Stimulated activated effector memory CD8-positive, alpha-beta T cell treated with anti-CD3 and anti-CD28 coated beads, Interleukin-12 subunit alpha, Interleukin-12 subunit beta, amount 100 ng/mL, for 72 hours (primary cell): Measurements from ENCODE around the gene MACROD2.

Experiments
- ATAC-seq: fragments of 150-1000 bp; cut with Tn5 transposase; 2 replicates; pipeline ENCODE4 v1.10.0; 2021
- DNase-seq, 2 donors: peaks; one replicate each; pipeline ENCODE4 v3.0.0; 2021 to 2022; ENCODE audit warnings: low spot score in 2 of 2
- H3K27ac Mint-ChIP-seq: one replicate; pipeline ENCODE4 v1.8.0; 2022; ENCODE audit warnings: mild to moderate bottlenecking, mixed read lengths
- H3K36me3 Mint-ChIP-seq: one replicate; pipeline ENCODE4 v1.8.0; 2022; ENCODE audit warnings: mild to moderate bottlenecking, mixed read lengths
- H3K4me1 Mint-ChIP-seq: one replicate; pipeline ENCODE4 v1.8.0; 2022; ENCODE audit warnings: mixed read lengths
- H3K4me3 Mint-ChIP-seq: one replicate; pipeline ENCODE4 v1.8.0; 2022; ENCODE audit warnings: mild to moderate bottlenecking, mixed read lengths
- H3K9me3 Mint-ChIP-seq: one replicate; pipeline ENCODE4 v1.8.0; 2022; ENCODE audit warnings: mixed read lengths

MACROD2 gene

DNA sequence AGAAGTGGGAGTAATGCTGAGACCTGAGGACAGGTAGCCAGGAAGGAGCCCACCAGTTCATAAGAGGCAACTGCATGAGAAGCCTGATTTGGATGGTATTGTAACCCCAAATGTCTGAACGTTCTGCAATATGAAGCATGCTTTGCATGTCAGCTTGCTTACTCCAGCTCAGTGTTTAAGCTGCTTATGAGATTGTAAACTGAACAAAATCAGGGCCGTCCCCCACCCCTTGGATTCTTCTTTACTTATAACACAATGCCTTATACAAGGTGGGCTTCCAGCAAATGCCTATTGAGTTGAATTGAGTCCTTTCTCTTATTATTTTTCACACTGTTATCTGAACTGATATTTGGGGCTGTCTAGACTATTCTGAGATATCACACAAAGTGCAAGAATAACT lies 1816.6 kb downstream of the MACROD2 start:
- Mint-ChIP-seq H3K4me1 (no peaks in the 10 kb centered on the region), H3K27ac (no peak overlapping the region), H3K36me3 (no peaks in the 10 kb centered on the region), H3K4me3 (no peak overlapping the region), H3K9me3 (peaks cover 21% of the 10 kb centered on the region)
- ATAC-seq, result no peak
- DNase-seq, result no peak

DNA sequence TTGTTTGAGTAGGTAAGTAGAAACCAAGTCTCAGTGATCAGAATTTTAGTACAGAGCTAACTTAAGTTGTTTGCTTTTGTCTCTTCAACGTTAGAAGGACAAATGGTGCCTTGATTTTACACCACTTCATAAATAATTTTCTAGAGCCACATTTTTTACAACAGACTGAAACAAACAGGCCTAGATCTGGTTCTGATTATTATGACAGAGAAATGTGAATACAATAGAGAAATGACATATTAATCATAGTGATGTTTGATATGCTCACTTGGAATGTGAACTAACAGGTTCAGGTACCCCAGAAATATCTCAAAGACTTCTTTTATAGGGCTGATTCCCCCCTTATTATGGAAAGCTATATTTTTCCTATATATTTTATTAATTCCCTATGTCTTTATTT lies 1817.4 kb downstream of the MACROD2 start:
- Mint-ChIP-seq H3K36me3 (no peaks in the 10 kb centered on the region), H3K27ac (no peak overlapping the region), H3K9me3 (peaks cover 22% of the 10 kb centered on the region), H3K4me1 (no peaks in the 10 kb centered on the region), H3K4me3 (no peak overlapping the region)
- DNase-seq, result no peak
- ATAC-seq, result no peak

DNA sequence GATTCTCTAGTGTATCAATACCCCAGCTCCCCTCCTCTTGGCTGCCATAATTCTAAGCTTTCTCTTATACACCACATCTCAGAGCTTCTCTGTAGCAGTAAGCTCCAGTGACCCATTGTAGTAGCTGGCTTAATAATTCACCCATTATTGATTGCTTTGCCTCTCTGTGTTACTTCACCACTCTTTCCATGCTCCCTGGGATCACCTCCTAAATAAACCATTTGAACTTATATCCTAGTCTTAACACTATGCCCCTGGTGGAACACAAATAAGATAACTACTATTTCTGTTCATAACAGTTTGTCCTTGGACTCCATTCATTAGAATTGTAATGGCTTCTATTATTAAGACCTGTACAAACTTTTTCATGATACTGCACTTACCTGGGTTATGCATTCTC lies 1819.0 kb downstream of the MACROD2 start:
- Mint-ChIP-seq H3K9me3 (peaks cover 20% of the 10 kb centered on the region), H3K4me1 (no peaks in the 10 kb centered on the region), H3K4me3 (no peak overlapping the region), H3K36me3 (no peaks in the 10 kb centered on the region), H3K27ac (no peak overlapping the region)
- no peak for DNase-seq
- no peak for ATAC-seq

DNA sequence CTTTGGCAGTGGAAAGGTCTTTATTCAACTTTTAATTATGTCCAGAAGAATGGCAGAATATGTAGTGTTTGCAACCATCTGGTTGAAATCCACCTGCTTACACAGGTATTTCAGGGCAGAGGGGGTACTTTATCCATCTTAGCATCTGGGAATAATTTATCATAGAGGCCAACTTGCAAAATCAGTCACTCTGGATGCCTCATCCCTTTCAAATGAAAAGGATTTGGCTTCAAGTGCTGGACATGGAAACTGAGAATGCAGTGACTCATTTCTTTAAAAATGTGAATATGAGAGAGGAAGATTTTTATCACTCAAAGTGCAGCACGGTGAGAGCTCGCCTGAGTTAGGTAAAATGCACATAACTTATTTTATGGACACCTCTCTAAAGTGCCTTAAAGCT lies 1819.6 kb downstream of the MACROD2 start:
- no peaks in the 10 kb centered on the region for H3K36me3 Mint-ChIP-seq
- H3K27ac Mint-ChIP-seq, result no peak overlapping the region
- no peak overlapping the region for H3K4me3 Mint-ChIP-seq
- no peak for ATAC-seq
- H3K9me3 Mint-ChIP-seq, result peaks cover 20% of the 10 kb centered on the region
- DNase-seq, result no peak
- H3K4me1 Mint-ChIP-seq, result no peaks in the 10 kb centered on the region

DNA sequence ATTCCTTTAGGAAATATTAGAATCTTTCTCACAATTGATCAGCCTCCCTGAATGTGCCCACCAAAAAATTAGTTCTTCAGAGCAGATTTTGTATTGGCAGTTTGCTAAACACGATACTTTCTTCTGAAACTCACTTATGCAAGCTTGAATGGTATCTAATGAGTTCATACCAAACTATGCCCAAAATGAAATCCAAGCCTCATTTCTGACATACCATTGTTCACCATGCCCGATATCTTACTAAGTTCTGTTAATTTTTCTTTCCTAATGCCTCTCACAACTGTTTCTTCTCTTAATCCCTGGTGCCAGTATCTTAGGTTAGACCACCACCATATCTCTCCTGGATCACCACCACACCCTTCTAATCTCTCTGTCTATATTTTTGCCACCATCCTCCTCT lies 1822.0 kb downstream of the MACROD2 start:
- H3K36me3 Mint-ChIP-seq, result no peaks in the 10 kb centered on the region
- ATAC-seq (no peak), DNase-seq (no peak)
- no peak overlapping the region for H3K27ac Mint-ChIP-seq
- H3K4me3 Mint-ChIP-seq, result no peak overlapping the region
- peaks cover 16% of the 10 kb centered on the region for H3K9me3 Mint-ChIP-seq
- H3K4me1 Mint-ChIP-seq, result no peaks in the 10 kb centered on the region

DNA sequence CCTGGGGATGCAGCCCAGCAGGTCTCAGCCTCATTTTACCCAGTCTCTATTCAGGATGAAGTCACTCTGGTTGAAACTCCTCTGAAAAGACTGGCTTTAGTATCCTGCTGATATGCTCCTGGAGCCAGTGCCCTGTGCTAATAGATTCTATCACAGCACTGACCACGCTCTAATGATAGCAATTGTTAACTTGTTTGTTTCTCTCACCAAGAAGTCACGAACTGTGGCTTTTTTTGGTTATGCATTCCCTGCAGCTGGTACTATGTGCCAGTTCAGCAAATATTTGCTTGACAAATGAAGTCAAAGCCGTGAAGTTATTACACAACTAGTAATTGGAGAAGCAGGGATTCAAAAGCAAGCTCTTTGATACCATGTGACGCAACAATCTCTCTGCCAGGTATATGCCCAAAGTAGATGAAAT lies 1823.3 kb downstream of the MACROD2 start:
- no peak overlapping the region for H3K4me3 Mint-ChIP-seq
- no peaks in the 10 kb centered on the region for H3K36me3 Mint-ChIP-seq
- no peak for ATAC-seq
- no peak overlapping the region for H3K27ac Mint-ChIP-seq
- no peak for DNase-seq
- H3K4me1 Mint-ChIP-seq, result no peaks in the 10 kb centered on the region
- H3K9me3 Mint-ChIP-seq, result peaks cover 22% of the 10 kb centered on the region

DNA sequence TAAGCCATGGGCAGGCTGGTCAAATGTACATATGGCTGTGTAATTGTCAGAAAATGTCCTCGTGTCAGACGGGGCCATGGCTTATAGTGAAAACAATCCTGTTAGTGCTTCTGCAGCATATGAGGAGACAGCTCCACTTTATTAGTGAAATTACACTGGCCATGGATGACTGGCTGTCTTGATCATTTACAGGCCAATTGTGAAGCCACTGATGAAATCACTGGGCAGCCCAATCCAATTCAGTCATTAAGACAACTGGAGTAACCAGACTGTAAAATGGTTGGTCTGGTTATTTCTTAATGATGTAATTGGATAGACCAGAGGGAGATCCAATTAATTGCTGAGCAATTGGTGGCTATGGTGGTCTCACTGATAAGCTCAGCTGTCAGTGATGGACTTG lies 1828.4 kb downstream of the MACROD2 start:
- Mint-ChIP-seq H3K36me3 (no peaks in the 10 kb centered on the region), H3K4me1 (no peaks in the 10 kb centered on the region), H3K9me3 (peaks cover 6% of the 10 kb centered on the region), H3K27ac (no peak overlapping the region), H3K4me3 (no peak overlapping the region)
- ATAC-seq, result no peak
- DNase-seq, result no peak

DNA sequence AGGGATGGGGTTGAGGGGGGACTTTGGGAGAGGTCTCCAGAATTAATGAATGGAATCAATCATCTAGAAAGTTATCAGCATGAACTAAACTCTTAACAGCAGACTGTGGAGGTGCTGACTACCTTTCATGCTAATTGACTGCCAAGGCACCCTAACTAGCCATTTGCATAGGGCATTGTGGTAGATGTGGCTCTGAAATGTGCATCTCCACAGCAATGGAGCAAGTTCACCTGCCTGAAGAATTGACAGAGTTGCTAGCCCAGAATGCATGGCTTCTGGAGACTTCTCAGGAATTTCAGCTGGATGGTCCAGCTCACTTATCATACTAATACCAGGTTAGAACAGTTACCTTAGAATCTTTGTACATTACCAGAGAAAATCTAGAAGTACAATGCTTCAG lies 1832.3 kb downstream of the MACROD2 start:
- Mint-ChIP-seq H3K36me3 (no peaks in the 10 kb centered on the region), H3K9me3 (peaks cover 9% of the 10 kb centered on the region), H3K27ac (no peak overlapping the region), H3K4me1 (no peaks in the 10 kb centered on the region), H3K4me3 (no peak overlapping the region)
- DNase-seq, result no peak
- ATAC-seq, result no peak

DNA sequence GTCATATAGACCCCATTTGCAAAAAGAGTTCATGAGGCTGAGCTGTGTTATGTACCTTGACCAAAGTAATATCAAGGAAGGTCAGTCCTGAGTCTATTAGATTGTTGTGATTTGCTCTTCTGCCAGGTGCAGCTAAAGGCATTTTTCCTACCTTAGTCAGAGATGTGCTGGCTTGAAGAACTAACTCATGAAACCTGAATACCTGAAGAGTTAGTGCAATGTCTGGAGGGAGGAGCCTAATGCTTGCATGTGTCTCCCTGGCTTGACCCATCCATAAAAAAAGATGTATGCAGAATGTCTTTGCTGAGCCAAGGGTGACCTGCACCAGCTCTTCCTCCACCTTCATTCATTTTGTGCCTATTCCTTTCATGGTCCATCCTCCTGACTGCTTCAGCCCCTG lies 1835.9 kb downstream of the MACROD2 start:
- Mint-ChIP-seq H3K27ac (no peak overlapping the region), H3K36me3 (no peaks in the 10 kb centered on the region), H3K9me3 (peaks cover 10% of the 10 kb centered on the region), H3K4me3 (no peak overlapping the region), H3K4me1 (no peaks in the 10 kb centered on the region)
- DNase-seq, result no peak
- ATAC-seq, result no peak

DNA sequence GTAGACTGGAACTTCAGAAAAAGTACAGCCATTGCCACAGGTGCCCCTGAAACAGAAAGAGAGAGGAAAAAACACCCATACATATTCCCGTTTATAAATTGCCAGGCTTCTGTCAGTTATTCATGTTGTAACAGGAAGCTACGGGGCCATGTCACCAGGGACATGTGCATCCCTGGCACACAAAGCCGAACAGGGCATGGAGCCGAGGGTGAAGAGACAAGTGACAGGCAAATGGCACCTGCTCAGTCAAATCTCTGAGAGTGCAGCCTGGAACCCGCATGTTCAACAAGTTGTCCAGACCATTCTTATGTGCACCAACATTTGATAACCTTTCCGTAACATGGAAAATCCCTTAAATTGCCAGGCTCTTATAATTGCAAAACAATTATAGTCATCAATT lies 1837.2 kb downstream of the MACROD2 start:
- no peak for ATAC-seq
- peaks cover 10% of the 10 kb centered on the region for H3K9me3 Mint-ChIP-seq
- no peak overlapping the region for H3K27ac Mint-ChIP-seq

DNA sequence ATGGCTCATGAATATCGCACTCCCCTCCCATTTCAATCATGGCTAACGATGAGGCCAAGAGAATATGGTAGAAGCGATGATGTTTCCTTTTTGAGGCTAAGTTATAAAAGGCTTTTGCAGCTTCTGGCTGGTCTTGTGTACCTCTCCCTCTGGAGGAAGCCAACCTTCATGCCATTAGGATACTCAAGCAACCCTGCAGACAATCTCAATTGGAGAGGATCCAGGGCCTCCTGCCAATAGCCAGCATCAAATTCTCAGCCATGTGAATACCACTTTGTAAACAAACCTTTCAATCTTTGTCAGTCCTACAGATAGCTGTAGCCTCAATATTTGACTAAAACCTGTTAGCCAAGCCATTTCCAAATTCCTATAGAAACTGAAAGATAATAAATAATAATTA lies 1839.5 kb downstream of the MACROD2 start:
- no peak for DNase-seq
- H3K27ac Mint-ChIP-seq, result no peak overlapping the region
- H3K36me3 Mint-ChIP-seq, result no peaks in the 10 kb centered on the region
- peaks cover 6% of the 10 kb centered on the region for H3K9me3 Mint-ChIP-seq
- no peak overlapping the region for H3K4me3 Mint-ChIP-seq
- H3K4me1 Mint-ChIP-seq, result no peaks in the 10 kb centered on the region
- ATAC-seq, result no peak

More for the DNA sequence above, 1837.2 kb downstream of the MACROD2 start:
- H3K4me3 Mint-ChIP-seq, result no peak overlapping the region
- DNase-seq, result no peak
- H3K4me1 Mint-ChIP-seq, result no peaks in the 10 kb centered on the region
- H3K36me3 Mint-ChIP-seq, result no peaks in the 10 kb centered on the region

DNA sequence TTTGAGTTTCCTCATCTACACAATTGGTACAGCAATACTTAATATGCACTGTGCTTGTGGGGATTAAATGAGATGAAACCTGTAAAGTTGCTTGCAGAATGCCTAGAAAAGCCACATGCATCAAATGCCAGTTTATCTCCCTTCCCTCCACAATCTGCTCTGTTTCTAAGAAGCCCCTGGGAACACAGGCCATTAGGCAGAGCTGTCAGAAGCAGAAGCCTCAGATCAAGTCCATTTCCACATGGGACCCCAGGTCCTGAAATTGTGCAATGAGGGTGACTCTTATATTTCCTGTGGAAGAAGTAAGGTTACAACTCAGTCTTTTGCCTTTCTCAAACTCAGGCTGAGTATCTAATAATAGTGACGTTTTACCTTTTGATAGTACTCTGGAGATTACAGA lies 1840.5 kb downstream of the MACROD2 start:
- no peak for ATAC-seq
- no peak overlapping the region for H3K4me3 Mint-ChIP-seq
- H3K27ac Mint-ChIP-seq, result no peak overlapping the region
- peaks cover 3% of the 10 kb centered on the region for H3K9me3 Mint-ChIP-seq
- no peak for DNase-seq
- H3K4me1 Mint-ChIP-seq, result no peaks in the 10 kb centered on the region
- no peaks in the 10 kb centered on the region for H3K36me3 Mint-ChIP-seq

DNA sequence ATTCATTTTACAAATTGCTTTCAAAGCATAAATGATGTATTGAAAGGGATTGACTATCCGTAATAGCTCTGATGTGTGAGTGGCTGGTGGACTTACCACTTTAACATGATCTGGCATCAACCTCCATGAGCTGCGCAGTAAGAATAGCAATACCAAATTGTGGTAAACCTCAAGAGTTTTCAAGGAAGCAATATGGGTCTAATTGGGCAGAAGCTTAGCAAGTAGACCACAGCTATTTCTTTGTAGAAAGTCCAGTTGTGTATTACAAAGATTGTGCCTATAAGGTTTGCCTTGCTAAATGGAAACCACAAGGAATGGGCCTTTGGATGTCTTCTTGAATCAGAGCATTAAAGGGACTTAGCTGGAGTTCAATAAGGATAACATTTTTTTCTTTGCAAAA lies 1841.3 kb downstream of the MACROD2 start:
- peaks cover 11% of the 10 kb centered on the region for H3K9me3 Mint-ChIP-seq
- no peak for ATAC-seq
- H3K36me3 Mint-ChIP-seq, result no peaks in the 10 kb centered on the region
- DNase-seq, result no peak
- no peaks in the 10 kb centered on the region for H3K4me1 Mint-ChIP-seq
- H3K4me3 Mint-ChIP-seq, result no peak overlapping the region
- H3K27ac Mint-ChIP-seq, result no peak overlapping the region

DNA sequence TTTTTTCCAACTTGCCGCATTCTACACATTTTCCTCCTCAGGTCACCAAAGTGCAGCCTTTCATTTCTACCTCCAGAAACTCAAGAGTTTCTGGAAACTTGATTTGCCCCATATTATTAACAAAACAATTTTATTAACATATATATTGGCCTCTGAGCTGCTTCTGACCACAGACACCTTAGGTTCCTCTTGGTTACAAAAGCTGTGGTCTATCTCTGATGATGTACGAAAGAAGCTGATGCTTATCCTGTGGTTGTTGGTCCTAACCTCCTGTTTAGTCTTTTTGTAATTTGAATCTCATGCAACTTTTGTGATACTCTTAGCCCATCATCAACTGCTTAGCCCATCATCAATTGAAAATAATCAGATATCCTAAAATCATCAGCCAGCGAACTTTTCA lies 1842.2 kb downstream of the MACROD2 start:
- Mint-ChIP-seq H3K9me3 (peaks cover 16% of the 10 kb centered on the region), H3K4me1 (no peaks in the 10 kb centered on the region), H3K27ac (no peak overlapping the region), H3K36me3 (no peaks in the 10 kb centered on the region), H3K4me3 (no peak overlapping the region)
- DNase-seq (no peak), ATAC-seq (no peak)

DNA sequence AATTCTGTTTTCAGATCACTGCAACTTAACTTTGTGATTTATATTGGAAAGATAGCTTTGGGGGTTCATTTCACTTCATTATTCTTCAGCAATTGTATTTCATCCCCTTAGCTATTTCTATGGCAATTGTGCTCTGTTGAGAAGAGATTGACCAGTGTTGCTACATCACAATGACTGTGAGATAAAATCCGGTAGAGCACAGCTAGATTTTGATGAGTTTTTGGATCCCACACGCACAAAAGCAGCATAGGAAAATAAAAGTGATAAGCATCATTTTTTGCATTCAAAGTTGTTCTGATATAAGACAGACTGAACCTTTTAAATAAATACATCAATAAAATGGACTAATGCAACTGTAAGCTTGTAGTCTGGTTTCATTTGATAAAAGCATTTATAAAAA lies 1843.2 kb downstream of the MACROD2 start:
- Mint-ChIP-seq H3K9me3 (peaks cover 16% of the 10 kb centered on the region), H3K27ac (no peak overlapping the region), H3K36me3 (no peaks in the 10 kb centered on the region), H3K4me3 (no peak overlapping the region), H3K4me1 (no peaks in the 10 kb centered on the region)
- ATAC-seq (no peak), DNase-seq (no peak)

DNA sequence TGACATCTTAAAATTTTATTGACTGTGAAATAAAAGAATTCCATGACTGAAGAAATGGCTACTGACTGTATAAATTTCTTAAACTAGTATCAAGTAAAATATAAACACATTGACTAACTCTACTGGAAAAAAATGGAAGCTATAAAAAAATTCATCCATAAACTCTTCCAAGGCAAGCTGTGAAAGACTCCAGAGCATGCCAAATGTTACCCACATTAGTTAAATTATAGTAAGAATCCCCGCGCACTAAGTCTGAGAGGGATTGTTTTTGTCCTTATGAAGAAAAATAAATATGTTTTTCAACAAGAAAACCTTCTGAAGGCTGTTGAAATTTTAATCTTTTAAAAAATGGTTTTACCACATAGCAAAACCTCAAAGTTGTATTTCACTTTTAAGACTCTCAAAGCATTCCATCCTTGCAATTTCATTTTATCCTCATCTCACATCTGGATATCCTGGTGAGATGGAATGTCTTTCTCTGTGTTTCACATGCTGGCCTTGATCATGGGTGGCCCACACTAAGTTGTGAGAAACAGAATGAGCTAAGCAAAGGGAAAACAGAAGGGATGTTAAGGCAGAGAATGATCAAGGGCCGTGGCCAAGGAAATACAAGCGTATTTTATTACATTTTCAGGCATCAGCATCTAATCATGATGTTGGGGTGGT lies 1845.5 kb downstream of the MACROD2 start:
- Mint-ChIP-seq H3K9me3 (peaks cover 13% of the 10 kb centered on the region), H3K36me3 (no peaks in the 10 kb centered on the region), H3K4me3 (no peak overlapping the region), H3K4me1 (no peaks in the 10 kb centered on the region), H3K27ac (no peak overlapping the region)
- no peak for DNase-seq
- no peak for ATAC-seq

DNA sequence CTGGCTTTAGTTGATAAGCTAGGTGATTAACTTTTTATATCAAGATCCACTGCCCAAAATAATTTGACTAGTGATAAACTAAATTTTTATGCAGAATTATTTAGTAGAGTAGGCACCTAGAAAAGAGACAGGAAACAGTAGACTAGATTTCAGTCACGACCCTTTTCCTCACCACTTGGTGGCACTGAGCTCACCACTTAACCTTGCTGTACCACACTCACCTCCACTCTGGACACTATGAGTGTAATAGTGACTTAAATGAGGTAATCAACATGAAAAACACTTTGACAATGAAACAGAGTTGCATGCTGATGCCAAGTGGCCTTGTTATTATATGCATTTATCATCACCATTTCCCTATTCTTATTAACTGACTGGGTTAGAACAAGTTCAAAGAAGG lies 1847.6 kb downstream of the MACROD2 start:
- DNase-seq (no peak), ATAC-seq (no peak)
- Mint-ChIP-seq H3K36me3 (no peaks in the 10 kb centered on the region), H3K27ac (no peak overlapping the region), H3K4me3 (no peak overlapping the region), H3K9me3 (peaks cover 13% of the 10 kb centered on the region), H3K4me1 (no peaks in the 10 kb centered on the region)
